ENCODE measurements around the gene PRXL2B. TPM values are rescaled to one million over a fixed set of nuclear protein-coding genes. Genes with fewer than 3 reads are reported as not detected.

The PRXL2B gene, protein sequence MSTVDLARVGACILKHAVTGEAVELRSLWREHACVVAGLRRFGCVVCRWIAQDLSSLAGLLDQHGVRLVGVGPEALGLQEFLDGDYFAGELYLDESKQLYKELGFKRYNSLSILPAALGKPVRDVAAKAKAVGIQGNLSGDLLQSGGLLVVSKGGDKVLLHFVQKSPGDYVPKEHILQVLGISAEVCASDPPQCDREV
- polyA plus RNA-seq (2011; rRNA removed), result 10.2 and 14.3 TPM in 2 replicates
- polyA minus RNA-seq (2011; rRNA and poly(A)+ RNA removed), result 8.3 and 11.3 TPM in 2 replicates

DNA sequence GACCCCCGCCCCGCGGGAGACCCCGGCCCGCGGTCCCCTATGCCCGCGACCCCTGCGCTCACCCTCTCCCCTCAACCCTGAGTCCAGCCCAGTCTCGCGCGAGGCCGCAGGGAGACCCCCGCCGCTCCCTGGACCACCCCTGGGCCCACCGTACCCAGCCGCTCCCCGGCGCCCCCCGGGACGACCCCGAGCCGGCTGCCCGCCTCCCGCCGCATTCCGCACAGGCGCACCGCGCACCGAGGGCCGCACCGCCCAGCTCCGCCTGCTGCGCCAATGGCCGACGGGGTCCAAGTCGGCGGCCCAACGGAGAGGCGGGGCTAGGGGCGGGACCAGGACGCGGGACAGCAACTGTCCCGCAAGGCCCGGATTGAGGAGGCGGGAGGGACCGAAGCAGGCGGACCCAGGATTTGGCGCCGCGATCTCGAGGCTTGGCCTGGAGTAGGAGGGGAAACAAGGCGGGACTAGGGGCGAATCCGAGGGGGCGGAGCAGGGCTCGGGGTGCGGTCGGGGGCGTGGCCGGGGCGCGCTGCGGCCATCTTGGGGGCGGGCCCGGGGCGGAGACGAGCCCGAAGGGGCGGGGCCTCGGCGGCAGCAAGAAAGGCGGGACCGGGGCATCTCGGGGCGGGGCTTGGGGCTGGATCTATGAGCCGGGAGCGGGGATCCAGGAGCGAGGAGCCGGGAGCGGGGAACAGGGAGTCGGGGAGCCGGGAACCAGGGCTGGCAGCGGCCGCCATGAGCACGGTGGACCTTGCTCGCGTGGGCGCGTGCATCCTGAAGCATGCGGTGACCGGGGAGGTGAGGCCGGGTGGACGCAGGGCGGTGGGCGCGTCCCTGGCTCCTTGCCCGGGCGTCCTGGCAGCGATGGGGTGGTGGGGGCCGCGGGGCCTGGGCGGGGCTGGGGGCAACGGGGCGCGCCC is at the start of gene PRXL2B:
Gene PRXL2B, plus strand, starts transcription at position 624 of the 917 bp plus-strand sequence. Its CDS starts 109 bp downstream, at position 733.
- H3K4me3 ChIP-seq (ENCODE audit: low read depth, low read length), result peak within 1 kb of the TSS; percentile 80
- no peaks in the 10 kb centered on the region; the same call in 1 of the 2 replicates for H3K9me3 ChIP-seq (ENCODE audit: control insufficient read depth, insufficient read depth, low read length)
- TF ChIP-seq, protein P1, sequence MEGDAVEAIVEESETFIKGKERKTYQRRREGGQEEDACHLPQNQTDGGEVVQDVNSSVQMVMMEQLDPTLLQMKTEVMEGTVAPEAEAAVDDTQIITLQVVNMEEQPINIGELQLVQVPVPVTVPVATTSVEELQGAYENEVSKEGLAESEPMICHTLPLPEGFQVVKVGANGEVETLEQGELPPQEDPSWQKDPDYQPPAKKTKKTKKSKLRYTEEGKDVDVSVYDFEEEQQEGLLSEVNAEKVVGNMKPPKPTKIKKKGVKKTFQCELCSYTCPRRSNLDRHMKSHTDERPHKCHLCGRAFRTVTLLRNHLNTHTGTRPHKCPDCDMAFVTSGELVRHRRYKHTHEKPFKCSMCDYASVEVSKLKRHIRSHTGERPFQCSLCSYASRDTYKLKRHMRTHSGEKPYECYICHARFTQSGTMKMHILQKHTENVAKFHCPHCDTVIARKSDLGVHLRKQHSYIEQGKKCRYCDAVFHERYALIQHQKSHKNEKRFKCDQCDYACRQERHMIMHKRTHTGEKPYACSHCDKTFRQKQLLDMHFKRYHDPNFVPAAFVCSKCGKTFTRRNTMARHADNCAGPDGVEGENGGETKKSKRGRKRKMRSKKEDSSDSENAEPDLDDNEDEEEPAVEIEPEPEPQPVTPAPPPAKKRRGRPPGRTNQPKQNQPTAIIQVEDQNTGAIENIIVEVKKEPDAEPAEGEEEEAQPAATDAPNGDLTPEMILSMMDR (IDR thresholded peaks at IDR 0.05; ENCODE audit: low read depth, low read length), result no peak
- ChIA-PET CTCF (interaction anchor here (0.6 to 2.0 kb wide), 5 partner anchors 31 to 1138 kb away, joined by 3 to 6 read pairs (median 4); partner anchors contain the start of gene TNFRSF14), POLR2A (interaction anchor here (0.6 to 1.8 kb wide), 4 partner anchors 30 to 673 kb away, joined by 3 to 6 read pairs (median 4); partner anchors contain the start of gene TNFRSF14)
- peak; percentile 97 for DNase-seq (ENCODE audit: low read depth, low spot score)
- peak within 1 kb of the TSS; percentile 75 for H3K27ac ChIP-seq (ENCODE audit: low read depth, low read length)
- no peaks in the 10 kb centered on the region for H3K27me3 ChIP-seq (ENCODE audit: control insufficient read depth, insufficient read depth, low read length)

DNA sequence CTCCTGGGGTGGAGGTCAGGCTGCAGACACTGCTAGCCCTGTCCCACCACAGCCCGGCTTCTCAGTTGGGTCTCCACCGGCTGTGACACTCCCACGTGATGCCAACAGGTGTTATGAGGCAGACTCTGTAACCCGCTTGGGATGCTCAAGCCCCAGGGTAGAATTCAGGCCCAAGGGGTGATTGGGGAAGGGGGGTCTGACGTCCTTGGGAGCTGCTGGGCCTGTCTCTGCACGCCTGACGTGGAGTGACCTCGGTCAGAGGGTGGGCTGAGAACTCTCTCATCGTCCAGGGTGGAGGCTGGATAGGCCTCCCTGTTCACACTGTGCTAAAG is 48.8 kb upstream of the PRXL2B start:
- ChIA-PET POLR2A (no interaction called here), CTCF (no interaction called here)

DNA sequence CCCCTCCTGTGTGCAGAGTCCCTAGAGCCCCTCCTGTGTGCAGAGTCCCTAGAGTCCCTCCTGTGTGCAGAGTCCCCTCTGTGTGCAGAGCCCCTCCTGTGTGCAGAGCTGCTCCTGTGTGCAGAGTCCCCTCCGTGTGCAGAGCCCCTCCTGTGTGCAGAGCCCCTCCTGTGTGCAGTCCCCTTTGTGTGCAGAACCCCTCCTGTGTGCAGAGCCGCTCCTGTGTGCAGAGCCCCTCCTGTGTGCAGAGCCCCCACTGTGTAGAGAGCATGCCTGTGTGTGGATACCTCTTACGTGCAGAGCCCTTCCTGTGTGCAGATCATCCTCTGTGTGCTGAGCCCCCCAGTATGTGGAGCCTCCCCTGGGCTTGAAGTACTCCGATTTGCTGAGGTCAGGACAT is 48.2 kb upstream of the PRXL2B start:
- H3K27ac ChIP-seq (ENCODE audit: low read depth, low read length), result no peak overlapping the region
- TF ChIP-seq, protein P1 (IDR thresholded peaks at IDR 0.05; ENCODE audit: low read depth, low read length), result no peak
- POLR2A ChIA-PET, result no interaction called here
- peaks cover 9% of the 10 kb centered on the region for H3K27me3 ChIP-seq (ENCODE audit: control insufficient read depth, insufficient read depth, low read length)
- no peak for DNase-seq (ENCODE audit: low read depth, low spot score)
- H3K9me3 ChIP-seq (ENCODE audit: control insufficient read depth, insufficient read depth, low read length), result no peaks in the 10 kb centered on the region; the same call in 1 of the 2 replicates
- CTCF ChIA-PET, result no interaction called here
- H3K4me3 ChIP-seq (ENCODE audit: low read depth, low read length), result no peak overlapping the region

More for the DNA sequence above, 48.8 kb upstream of the PRXL2B start:
- Histone ChIP-seq H3K27me3 (ENCODE audit: control insufficient read depth, insufficient read depth, low read length) (peaks cover 9% of the 10 kb centered on the region), H3K27ac (ENCODE audit: low read depth, low read length) (no peak overlapping the region), H3K9me3 (ENCODE audit: control insufficient read depth, insufficient read depth, low read length) (no peaks in the 10 kb centered on the region; the same call in 1 of the 2 replicates), H3K4me3 (ENCODE audit: low read depth, low read length) (no peak overlapping the region)
- TF ChIP-seq, protein P1 (IDR thresholded peaks at IDR 0.05; ENCODE audit: low read depth, low read length), result no peak
- DNase-seq (ENCODE audit: low read depth, low spot score), result no peak

DNA sequence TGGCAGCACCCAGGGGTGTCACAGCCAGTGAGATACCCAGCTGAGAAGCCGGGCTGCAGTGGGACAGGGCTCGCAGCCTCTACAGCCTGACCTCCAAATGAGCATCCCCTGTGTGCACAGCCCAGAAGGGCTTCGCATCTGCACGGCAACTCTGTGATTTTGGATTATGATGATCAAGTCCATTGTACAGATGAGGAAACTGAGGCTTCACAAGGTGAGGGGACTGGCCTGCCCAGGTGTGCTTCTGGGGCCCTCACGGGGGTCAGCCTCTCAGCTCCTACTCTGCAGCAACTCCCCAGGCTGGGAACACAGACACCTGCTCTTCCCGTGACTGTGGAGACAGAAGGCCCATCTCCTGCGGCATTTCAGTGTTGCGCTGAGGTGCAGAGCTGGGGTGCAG is 47.7 kb upstream of the PRXL2B start:
- no peak for DNase-seq (ENCODE audit: low read depth, low spot score)
- Histone ChIP-seq H3K27ac (ENCODE audit: low read depth, low read length) (no peak overlapping the region), H3K4me3 (ENCODE audit: low read depth, low read length) (no peak overlapping the region), H3K27me3 (ENCODE audit: control insufficient read depth, insufficient read depth, low read length) (peaks cover 9% of the 10 kb centered on the region), H3K9me3 (ENCODE audit: control insufficient read depth, insufficient read depth, low read length) (no peaks in the 10 kb centered on the region; the same call in 1 of the 2 replicates)
- CTCF ChIA-PET, result no interaction called here
- TF ChIP-seq, protein P1 (IDR thresholded peaks at IDR 0.05; ENCODE audit: low read depth, low read length), result no peak
- POLR2A ChIA-PET, result no interaction called here

Data from AG04450 (cell line).